ENCODE measurements around the gene DLD. TPM values are rescaled to one million over a fixed set of nuclear protein-coding genes. Genes with fewer than 3 reads are reported as not detected.
A peak's percentile ranks its signal among the peaks of the same experiment; 100 is the strongest.

DLD gene
- total and polyA plus RNA-seq, 2 of the 13 experiments (the other 11 are each of a cell fraction or from before 2014, with no cell fraction given) = 56.8 to 95.2 TPM

DNA sequence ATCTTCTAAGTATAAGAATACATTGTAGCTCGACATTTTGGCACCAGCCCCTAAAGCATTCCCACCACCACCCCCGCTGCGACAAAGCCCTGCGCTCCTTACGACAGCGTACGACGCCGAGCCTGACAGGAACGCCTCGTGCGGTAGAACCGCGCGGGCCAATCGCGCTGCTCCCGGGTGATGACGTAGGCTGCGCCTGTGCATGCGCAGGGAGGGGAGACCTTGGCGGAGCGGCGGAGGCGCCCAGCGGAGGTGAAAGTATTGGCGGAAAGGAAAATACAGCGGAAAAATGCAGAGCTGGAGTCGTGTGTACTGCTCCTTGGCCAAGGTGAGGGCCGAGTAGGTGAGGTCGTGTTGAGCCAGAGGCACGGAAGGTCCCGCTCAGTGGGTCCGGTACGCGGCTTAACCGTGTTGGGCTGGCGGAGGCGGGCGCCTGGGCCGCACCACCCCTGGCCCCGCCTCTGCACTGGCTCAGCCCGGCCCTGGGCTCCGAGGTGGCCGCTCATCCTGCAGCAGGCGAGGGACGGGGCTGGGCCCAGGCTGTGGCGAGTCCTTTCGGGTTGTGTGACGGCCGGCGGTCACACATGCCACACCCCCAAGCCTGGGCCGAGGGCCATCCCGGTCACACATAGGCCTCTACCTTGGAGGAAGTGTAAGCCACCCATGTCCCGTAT lies at the start of gene DLD (continued):
- TF ChIP-seq, protein P1, sequence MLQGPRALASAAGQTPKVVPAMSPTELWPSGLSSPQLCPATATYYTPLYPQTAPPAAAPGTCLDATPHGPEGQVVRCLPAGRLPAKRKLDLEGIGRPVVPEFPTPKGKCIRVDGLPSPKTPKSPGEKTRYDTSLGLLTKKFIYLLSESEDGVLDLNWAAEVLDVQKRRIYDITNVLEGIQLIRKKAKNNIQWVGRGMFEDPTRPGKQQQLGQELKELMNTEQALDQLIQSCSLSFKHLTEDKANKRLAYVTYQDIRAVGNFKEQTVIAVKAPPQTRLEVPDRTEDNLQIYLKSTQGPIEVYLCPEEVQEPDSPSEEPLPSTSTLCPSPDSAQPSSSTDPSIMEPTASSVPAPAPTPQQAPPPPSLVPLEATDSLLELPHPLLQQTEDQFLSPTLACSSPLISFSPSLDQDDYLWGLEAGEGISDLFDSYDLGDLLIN (CRISPR knock-in tag; IDR thresholded peaks at IDR 0.05; ENCODE audit: borderline replicate concordance) = 0 out of 2 replicates have a peak, but pooled peaks have one; percentile 44
- TF ChIP-seq HDAC2 (CRISPR knock-in tag; IDR thresholded peaks at IDR 0.05) (peak; percentile 64; the same call in 1 of the 2 replicates), REPIN1 (CRISPR knock-in tag; IDR thresholded peaks at IDR 0.05; ENCODE audit: borderline replicate concordance, low read depth) (0 out of 2 replicates have a peak, but pooled peaks have one; percentile 75), POLR2AphosphoS5 (IDR thresholded peaks at IDR 0.05; ENCODE audit: low read depth, low read length) (peak; percentile 90), TP53 (CRISPR knock-in tag; conservative IDR thresholded peaks at IDR 0.05) (0 out of 2 replicates have a peak, but pooled peaks have one; percentile 46), ZNF17 (CRISPR knock-in tag; IDR thresholded peaks at IDR 0.05) (no peak), MTF2 (CRISPR knock-in tag; IDR thresholded peaks at IDR 0.05; ENCODE audit: borderline replicate concordance) (no peak), ZNF724P (CRISPR knock-in tag; IDR thresholded peaks at IDR 0.05; ENCODE audit: borderline replicate concordance) (peak; percentile 43; the same call in 1 of the 2 replicates), SAP130 (CRISPR knock-in tag; IDR thresholded peaks at IDR 0.05; ENCODE audit: low read depth) (peak; percentile 81), MAZ (IDR thresholded peaks at IDR 0.05; ENCODE audit: borderline replicate concordance, low read depth, low read length) (no peak; the same call in 1 of the 2 replicates), MAZ (CRISPR knock-in tag; IDR thresholded peaks at IDR 0.05; ENCODE audit: low read depth) (peak; percentile 77), MYC (CRISPR knock-in tag; IDR thresholded peaks at IDR 0.05; ENCODE audit: borderline replicate concordance) (peak; percentile 89), ARID2 (CRISPR knock-in tag; IDR thresholded peaks at IDR 0.05; ENCODE audit: borderline replicate concordance) (peak; percentile 75; the same call in 1 of the 2 replicates), ADNP (CRISPR knock-in tag; IDR thresholded peaks at IDR 0.05) (peak; percentile 54; the same call in 1 of the 2 replicates), KDM5A (IDR thresholded peaks at IDR 0.05; ENCODE audit: borderline replicate concordance, low read length) (peak; percentile 72; the same call in 1 of the 2 replicates), AGO2 (optimal IDR thresholded peaks at IDR 0.05; ENCODE audit: low read depth, low read length) (peak; percentile 82), ZNF563 (CRISPR knock-in tag; IDR thresholded peaks at IDR 0.05) (peak; percentile 65; the same call in 1 of the 2 replicates), ZNF776 (CRISPR knock-in tag; IDR thresholded peaks at IDR 0.05) (peak; percentile 31; the same call in 1 of the 2 replicates), NCOA1 (CRISPR knock-in tag; IDR thresholded peaks at IDR 0.05) (0 out of 2 replicates have a peak, but pooled peaks have one; percentile 69)
- TF ChIP-seq, protein P2, sequence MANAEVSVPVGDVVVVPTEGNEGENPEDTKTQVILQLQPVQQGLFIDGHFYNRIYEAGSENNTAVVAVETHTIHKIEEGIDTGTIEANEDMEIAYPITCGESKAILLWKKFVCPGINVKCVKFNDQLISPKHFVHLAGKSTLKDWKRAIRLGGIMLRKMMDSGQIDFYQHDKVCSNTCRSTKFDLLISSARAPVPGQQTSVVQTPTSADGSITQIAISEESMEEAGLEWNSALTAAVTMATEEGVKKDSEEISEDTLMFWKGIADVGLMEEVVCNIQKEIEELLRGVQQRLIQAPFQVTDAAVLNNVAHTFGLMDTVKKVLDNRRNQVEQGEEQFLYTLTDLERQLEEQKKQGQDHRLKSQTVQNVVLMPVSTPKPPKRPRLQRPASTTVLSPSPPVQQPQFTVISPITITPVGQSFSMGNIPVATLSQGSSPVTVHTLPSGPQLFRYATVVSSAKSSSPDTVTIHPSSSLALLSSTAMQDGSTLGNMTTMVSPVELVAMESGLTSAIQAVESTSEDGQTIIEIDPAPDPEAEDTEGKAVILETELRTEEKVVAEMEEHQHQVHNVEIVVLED (CRISPR knock-in tag; IDR thresholded peaks at IDR 0.05; ENCODE audit: borderline replicate concordance) = peak; percentile 95
- TF ChIP-seq, protein P3, sequence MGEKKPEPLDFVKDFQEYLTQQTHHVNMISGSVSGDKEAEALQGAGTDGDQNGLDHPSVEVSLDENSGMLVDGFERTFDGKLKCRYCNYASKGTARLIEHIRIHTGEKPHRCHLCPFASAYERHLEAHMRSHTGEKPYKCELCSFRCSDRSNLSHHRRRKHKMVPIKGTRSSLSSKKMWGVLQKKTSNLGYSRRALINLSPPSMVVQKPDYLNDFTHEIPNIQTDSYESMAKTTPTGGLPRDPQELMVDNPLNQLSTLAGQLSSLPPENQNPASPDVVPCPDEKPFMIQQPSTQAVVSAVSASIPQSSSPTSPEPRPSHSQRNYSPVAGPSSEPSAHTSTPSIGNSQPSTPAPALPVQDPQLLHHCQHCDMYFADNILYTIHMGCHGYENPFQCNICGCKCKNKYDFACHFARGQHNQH (CRISPR knock-in tag; IDR thresholded peaks at IDR 0.05) = peak; percentile 90
- TF ChIP-seq, protein P4, sequence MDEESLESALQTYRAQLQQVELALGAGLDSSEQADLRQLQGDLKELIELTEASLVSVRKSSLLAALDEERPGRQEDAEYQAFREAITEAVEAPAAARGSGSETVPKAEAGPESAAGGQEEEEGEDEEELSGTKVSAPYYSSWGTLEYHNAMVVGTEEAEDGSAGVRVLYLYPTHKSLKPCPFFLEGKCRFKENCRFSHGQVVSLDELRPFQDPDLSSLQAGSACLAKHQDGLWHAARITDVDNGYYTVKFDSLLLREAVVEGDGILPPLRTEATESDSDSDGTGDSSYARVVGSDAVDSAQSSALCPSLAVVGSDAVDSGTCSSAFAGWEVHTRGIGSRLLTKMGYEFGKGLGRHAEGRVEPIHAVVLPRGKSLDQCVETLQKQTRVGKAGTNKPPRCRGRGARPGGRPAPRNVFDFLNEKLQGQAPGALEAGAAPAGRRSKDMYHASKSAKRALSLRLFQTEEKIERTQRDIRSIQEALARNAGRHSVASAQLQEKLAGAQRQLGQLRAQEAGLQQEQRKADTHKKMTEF (CRISPR knock-in tag; IDR thresholded peaks at IDR 0.05) = peak; percentile 92

All from HepG2 (cell line).